Hair follicular keratinocyte (primary cell): ENCODE results near the gene SRSF2. TPM values are rescaled to one million over a fixed set of nuclear protein-coding genes. Genes with fewer than 3 reads are reported as not detected.

Source experiments
- total RNA-seq: library from RNA; depleted of rRNA; stranded (reverse); fragments of >200 nt; gene quantifications from 2 replicates; pipeline ENCODE4 v1.2.3, GENCODE V29; 2015

The SRSF2 gene, protein sequence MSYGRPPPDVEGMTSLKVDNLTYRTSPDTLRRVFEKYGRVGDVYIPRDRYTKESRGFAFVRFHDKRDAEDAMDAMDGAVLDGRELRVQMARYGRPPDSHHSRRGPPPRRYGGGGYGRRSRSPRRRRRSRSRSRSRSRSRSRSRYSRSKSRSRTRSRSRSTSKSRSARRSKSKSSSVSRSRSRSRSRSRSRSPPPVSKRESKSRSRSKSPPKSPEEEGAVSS
- total RNA-seq: 135 and 266 TPM in 2 replicates

DNA sequence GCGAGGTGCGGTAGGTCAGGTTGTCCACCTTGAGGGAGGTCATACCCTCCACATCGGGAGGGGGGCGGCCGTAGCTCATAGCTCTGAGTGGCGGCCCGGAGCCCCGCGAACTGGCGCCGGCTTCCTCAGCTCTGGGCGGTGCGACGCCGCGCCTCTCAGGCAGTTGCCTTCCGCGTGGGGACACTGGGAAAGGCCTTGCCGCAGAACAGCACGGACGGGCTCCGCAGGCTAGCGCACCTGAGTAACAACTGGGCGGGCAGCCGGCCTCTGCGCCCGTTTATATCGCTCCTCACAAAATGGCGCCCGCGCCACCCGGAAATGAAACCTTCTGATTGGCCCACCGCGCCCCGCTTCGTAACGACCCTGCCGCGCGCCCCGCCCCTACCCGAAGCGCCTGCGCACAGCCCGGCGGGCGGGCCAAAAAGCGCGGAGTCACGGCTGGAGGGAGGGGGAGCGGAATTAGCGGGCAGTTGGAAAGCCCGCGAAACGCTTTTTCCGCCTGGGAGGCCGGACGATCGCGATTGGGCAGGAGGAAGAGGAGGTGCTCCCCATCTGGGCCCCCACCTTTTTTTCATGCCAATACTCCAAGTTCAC lies at the start of gene SRSF2:
TSS of gene SRSF2 (minus strand) at position 250 of the 594 bp plus-strand sequence. CDS start at position 79, 171 bp downstream.

DNA sequence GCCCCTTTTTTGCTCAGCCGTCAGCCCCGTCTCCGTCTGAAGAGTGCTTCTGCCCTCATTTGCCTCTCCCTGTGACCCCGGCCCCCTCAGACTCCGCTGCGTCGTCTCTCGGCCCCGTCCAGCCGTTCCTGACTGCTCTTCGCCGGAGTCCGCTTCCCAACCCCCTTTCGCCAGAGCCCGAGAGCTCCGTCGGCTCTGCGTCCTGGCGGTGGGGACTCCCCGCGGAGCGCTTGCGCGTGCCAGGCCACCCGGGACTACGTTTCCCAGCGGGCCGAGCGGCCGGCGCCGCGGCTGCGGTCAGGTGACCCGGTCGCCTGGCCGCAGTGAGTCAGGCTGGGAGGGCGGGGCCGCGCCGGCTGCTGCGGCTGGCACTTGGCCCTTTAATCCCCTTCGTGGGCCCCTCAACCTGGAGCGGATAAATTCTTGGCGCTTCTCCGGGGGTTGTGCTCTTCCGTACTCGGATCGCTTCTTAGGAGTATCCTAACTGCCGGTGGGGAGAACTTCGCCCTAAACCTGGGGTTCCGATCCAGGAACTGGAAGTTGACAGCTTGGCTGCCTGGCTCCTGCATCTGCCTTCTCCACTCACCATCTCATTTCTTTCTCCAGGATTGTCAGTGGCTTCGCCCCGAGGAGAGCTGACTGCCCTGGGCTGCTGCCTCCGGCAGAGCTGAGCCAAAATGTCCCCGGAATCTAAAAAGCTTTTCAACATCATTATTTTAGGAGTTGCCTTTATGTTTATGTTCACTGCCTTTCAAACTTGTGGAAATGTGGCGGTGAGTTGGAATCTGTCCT lies 741 bp upstream of the SRSF2 start, which contains the start of gene MFSD11:
TSS of gene MFSD11 (plus strand) at position 444 of the 792 bp plus-strand sequence. CDS start at position 678, 234 bp downstream.

DNA sequence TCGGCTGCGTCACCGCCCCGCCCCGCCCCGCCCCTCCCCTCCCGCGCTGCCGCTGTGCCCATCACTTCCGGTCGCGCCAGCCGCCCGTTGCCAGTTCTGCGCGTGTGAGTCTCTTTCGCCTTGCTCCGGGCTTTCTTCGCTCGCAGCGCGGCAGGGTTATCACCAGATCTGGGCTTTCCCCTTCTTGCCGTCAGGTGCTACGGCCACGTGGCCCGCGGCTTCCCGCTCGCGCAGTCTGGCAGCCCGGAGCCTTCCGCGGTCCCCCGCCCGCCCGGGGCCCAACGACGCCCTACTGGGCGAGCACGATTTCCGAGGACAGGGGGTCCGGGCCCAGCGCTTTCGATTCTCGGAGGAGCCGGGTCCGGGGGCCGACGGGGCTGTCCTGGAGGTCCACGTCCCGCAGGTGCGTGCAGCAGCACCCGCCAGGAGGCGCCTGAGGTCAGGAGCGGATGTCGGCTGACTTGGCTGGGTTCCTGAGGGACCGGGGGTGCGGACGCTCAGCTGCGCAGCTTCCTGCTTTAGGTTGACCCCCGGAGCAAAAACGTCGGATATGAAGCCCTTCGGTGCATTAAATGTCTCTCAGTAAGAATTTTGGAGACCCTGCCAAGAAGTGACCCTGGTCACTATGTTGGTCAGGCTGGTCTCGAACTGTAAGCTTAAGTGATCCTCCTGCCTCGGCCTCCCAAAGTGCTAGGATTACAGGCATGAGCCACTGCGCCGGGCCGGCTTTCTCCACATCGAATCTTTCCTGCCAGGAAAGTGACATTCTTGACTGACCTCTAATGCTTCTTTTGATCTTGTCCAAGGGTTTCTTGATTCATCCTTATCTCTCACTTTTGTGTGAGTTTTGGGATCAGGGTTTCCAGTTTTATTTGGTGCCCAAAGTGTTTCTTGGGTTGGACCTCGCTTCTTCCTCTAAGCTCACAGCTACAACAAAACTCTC lies 10.1 kb downstream of the SRSF2 start, which contains the start of gene METTL23:
TSS of gene METTL23 (plus strand) at position 64 of the 943 bp plus-strand sequence. CDS start 2,872 bp downstream, outside the sequence.

DNA sequence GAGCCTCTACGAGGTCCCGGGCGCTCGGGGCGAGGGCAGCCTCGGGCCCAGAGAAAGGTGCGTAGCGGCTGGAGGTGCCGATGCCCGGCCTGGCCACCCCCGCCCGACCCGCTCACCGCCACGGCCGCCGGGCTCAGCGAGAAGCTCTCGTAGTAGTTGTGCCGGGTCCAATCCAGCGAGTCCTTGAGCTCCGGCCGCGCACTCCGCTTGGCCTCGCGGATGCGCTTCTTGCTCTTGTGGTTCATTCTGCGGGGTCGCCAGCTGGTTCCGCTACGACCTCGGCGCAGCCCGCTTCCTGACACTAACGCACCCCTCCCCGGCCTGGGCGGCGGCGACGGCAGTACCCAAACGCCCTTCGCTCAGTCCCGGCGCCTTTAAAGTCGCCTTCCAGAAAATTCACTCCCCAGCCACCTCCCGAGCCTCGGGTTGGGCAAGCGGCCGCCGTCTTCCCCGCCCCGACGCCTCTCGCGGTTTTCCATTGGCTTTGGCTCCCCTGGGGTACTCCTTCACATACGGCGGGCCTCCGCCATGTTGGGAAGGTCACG lies 10.8 kb downstream of the SRSF2 start, which contains the start of gene JMJD6:
TSS of gene JMJD6 (minus strand) at position 376 of the 545 bp plus-strand sequence. CDS start at position 245, 131 bp downstream.

DNA sequence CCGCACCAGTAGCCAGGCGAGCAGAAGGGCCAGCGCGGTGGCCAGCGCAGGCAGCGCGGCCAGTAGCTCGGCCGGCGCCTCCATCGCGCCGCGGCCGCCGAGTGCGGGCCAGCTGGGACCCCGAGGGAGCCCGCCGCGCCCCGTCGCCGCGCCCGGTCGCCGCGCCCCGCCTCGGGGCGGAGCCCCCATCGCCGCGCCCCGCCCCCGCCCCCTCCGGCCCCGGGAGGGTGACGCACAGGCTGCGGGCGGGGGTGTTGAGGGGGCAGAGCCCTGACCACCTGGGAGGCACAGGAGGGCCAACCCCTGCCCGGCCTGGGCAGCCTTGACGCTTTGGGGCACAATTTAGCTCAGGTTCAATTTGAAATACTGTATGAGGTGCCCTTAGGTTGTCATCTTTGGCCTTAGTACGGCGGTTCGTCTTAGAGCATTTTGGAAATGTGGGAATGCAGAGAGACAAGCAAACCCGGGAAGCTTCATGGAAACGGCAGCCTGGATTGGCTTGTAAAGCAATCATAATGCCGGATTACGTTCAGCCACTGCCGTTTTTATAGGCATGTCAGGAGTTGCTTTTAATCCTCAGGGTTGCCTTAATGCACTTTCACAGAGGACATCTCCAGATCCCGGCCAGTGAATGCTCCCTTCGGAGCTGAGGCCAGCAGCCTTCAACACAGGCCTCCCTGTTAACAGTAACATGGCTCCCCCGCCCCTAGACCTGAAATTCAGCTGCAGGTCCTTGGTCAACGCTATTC lies 26.1 kb downstream of the SRSF2 start, which contains the start of gene MXRA7:
TSS of gene MXRA7 (minus strand) at position 103 of the 749 bp plus-strand sequence. CDS start at position 84, 19 bp downstream.

Other genes with a start within 250 kb of the SRSF2 start
- gene RHBDF2, start 235.9 kb downstream of the SRSF2 start, total RNA-seq: 35.3 and 73.6 TPM in 2 replicates
- 44.7 and 52.3 TPM in 2 replicates for gene CYGB, start 199.6 kb downstream of the SRSF2 start, total RNA-seq
- 0.84 and 1.4 TPM in 2 replicates for gene PRCD, start 197.3 kb downstream of the SRSF2 start, total RNA-seq
- gene ST6GALNAC2, start 151.5 kb downstream of the SRSF2 start, total RNA-seq: 62.4 and 139 TPM in 2 replicates
- not detected in 2 replicates for gene ST6GALNAC1, start 93.6 kb downstream of the SRSF2 start, total RNA-seq
- gene MXRA7, start 26.4 kb downstream of the SRSF2 start, total RNA-seq: 94.5 and 125 TPM in 2 replicates
- gene JMJD6, start 10.7 kb downstream of the SRSF2 start, total RNA-seq: 22.1 and 27.0 TPM in 2 replicates
- 24.5 and 34.8 TPM in 2 replicates for gene METTL23, start 10.5 kb downstream of the SRSF2 start, total RNA-seq
- gene MFSD11, start 788 bp upstream of the SRSF2 start, total RNA-seq: 10.5 and 12.3 TPM in 2 replicates
- 0.15 and 0.39 TPM in 2 replicates for gene MGAT5B, start 131.1 kb upstream of the SRSF2 start, total RNA-seq